Esophagus (tissue), 2 donors: ENCODE data around the gene PKIG. TPM values are rescaled to one million over a fixed set of nuclear protein-coding genes. Genes with fewer than 3 reads are reported as not detected.

ENCODE experiments used
- H3K27ac ChIP-seq, 2 donors: one replicate each; pipeline ENCODE4 v1.5.1; 2013; ENCODE audit warnings: low read depth in 2 of 2, mild to moderate bottlenecking in 2 of 2, inconsistent platforms in 1 of 2, low read length in 1 of 2, moderate library complexity in 1 of 2
- H3K27me3 ChIP-seq, 2 donors: one replicate each; pipeline ENCODE4 v1.6.1; 2013; ENCODE audit warnings: low read length in 2 of 2, control low read depth in 1 of 2, mild to moderate bottlenecking in 1 of 2; ENCODE audit not compliant: insufficient read depth in 2 of 2, control insufficient read depth in 1 of 2
- H3K36me3 ChIP-seq, 2 donors: one replicate each; pipeline ENCODE4 v1.6.1; 2013; ENCODE audit warnings: low read length in 1 of 2; ENCODE audit not compliant: control insufficient read depth in 2 of 2, insufficient read depth in 2 of 2
- H3K4me1 ChIP-seq, 2 donors: one replicate each; pipeline ENCODE4 v1.6.1; 2013; ENCODE audit warnings: low read length in 1 of 2; ENCODE audit not compliant: control insufficient read depth in 2 of 2, insufficient read depth in 2 of 2
- H3K4me3 ChIP-seq, 2 donors: one replicate each; pipeline ENCODE4 v1.5.1; 2013; ENCODE audit warnings: low read length in 2 of 2, mild to moderate bottlenecking in 2 of 2, low read depth in 1 of 2, moderate library complexity in 1 of 2
- H3K9me3 ChIP-seq, 2 donors: one replicate each; pipeline ENCODE4 v1.6.1; 2013; ENCODE audit warnings: mild to moderate bottlenecking in 2 of 2, low read depth in 1 of 2, low read length in 1 of 2, moderate library complexity in 1 of 2; ENCODE audit not compliant: control insufficient read depth in 2 of 2, insufficient read depth in 1 of 2
- WGBS, 2 donors: extraction: QIAGEN DNeasy Blood & Tissue Kit; methylation state at CpG; one replicate each; pipeline ENCODE4 v1.1.7; 2013; 5-methylcytosine and 5-hydroxymethylcytosine counted together
- polyA plus RNA-seq, 2 donors: library from polyadenylated mRNA; stranded (reverse); fragments of 200-250 nt; gene quantifications; one replicate each; pipeline ENCODE4 v1.2.3, GENCODE V29; 2013
- donor health status: healthy with polysubstance abuse.
- donor health status: Bipolar disorder and iron deficiency.

The PKIG gene
- 10 to 100 TPM; 13.7 to 33.3 TPM for polyA plus RNA-seq

- Histone ChIP-seq H3K9me3 (no peaks in the 10 kb centered on the region), H3K4me1 (peaks cover 0 to 1% of the 10 kb centered on the region in 2 donors), H3K36me3 (no peaks in the 10 kb centered on the region), H3K27ac (peak within 1 kb of the TSS; percentile 63 to 73), H3K4me3 (peak within 1 kb of the TSS; percentile 19 to 38), H3K27me3 (no peaks in the 10 kb centered on the region)
- 45 to 57% methylated on average over 6 of the region's 6 CpGs for WGBS, 2 donors
Observed at GRCh38 chr20:44582311-44583025, at the start of gene PKIG. TSS of gene PKIG (plus strand) at chr20:44582579. CDS start at chr20:44614557, 31,978 bp downstream.

GRCh38 chr20:44532981-44533331 lies 49.4 kb upstream of the PKIG start:
- H3K4me1 ChIP-seq, result peaks cover 0 to 2% of the 10 kb centered on the region in 2 donors
- H3K4me3 ChIP-seq, result no peak overlapping the region
- H3K27me3 ChIP-seq, result no peaks in the 10 kb centered on the region
- no peaks in the 10 kb centered on the region for H3K9me3 ChIP-seq
- H3K27ac ChIP-seq, result peak overlapping the region; percentile 6 to 64
- WGBS, 2 donors, result 64 to 75% methylated on average over 2 of the region's 2 CpGs
- H3K36me3 ChIP-seq, result no peaks in the 10 kb centered on the region

DNA sequence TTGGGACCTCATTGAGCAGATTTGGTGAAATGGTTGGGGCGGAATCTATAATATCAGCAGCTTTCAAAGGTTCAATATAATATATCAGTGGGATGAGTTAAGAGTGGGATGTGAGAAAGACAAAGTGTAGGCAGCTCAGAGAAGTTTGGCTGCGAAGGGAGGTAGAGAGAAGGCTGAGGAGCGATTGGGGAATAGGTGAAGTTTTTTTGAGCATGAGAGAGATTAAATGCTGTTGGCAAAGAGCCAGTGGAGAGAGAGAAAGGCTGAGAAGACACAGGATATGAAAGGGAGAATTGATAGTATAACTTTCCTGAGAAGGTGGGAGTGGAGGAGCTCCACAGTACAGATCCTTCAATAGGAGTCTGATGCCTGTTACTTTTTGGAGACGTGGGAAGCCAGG lies 48.5 kb upstream of the PKIG start:
- H3K27me3 ChIP-seq, result no peaks in the 10 kb centered on the region
- no peaks in the 10 kb centered on the region for H3K36me3 ChIP-seq
- peaks cover 0 to 2% of the 10 kb centered on the region in 2 donors for H3K4me1 ChIP-seq
- H3K4me3 ChIP-seq, result no peak overlapping the region
- no peaks in the 10 kb centered on the region for H3K9me3 ChIP-seq
- H3K27ac ChIP-seq, result no peak overlapping the region
- 74 to 78% methylated on average over 4 of the region's 4 CpGs for WGBS, 2 donors

GRCh38 chr20:44536175-44536574 lies 46.2 kb upstream of the PKIG start:
- Histone ChIP-seq H3K36me3 (no peaks in the 10 kb centered on the region), H3K27me3 (no peaks in the 10 kb centered on the region), H3K9me3 (no peaks in the 10 kb centered on the region), H3K27ac (no peak overlapping the region), H3K4me3 (no peak overlapping the region), H3K4me1 (peaks cover 0 to 2% of the 10 kb centered on the region in 2 donors)
- 84% methylated on average over 3 of the region's 3 CpGs for WGBS, 2 donors

GRCh38 chr20:44537993-44538392 lies 44.4 kb upstream of the PKIG start:
- Histone ChIP-seq H3K36me3 (no peaks in the 10 kb centered on the region), H3K4me1 (no peaks in the 10 kb centered on the region), H3K9me3 (no peaks in the 10 kb centered on the region), H3K4me3 (no peak overlapping the region), H3K27me3 (no peaks in the 10 kb centered on the region), H3K27ac (no peak overlapping the region)
- 70 to 79% methylated on average over 1 of the region's 1 CpG for WGBS, 2 donors

- Histone ChIP-seq H3K27ac (no peak overlapping the region), H3K27me3 (no peaks in the 10 kb centered on the region)
Observed at GRCh38 chr20:44540834-44541233, 41.5 kb upstream of the PKIG start.

GRCh38 chr20:44541992-44542391 lies 40.4 kb upstream of the PKIG start:
- WGBS, 2 donors, result 49 to 50% methylated on average over 4 of the region's 4 CpGs

More at GRCh38 chr20:44540834-44541233, 41.5 kb upstream of the PKIG start:
- H3K9me3 ChIP-seq, result no peaks in the 10 kb centered on the region
- H3K4me3 ChIP-seq, result no peak overlapping the region
- 61 to 72% methylated on average over 6 of the region's 6 CpGs for WGBS, 2 donors
- H3K36me3 ChIP-seq, result no peaks in the 10 kb centered on the region
- H3K4me1 ChIP-seq, result no peaks in the 10 kb centered on the region

GRCh38 chr20:44542890-44543289 lies 39.5 kb upstream of the PKIG start:
- Histone ChIP-seq H3K27ac (no peak overlapping the region), H3K4me1 (no peaks in the 10 kb centered on the region), H3K9me3 (no peaks in the 10 kb centered on the region), H3K36me3 (no peaks in the 10 kb centered on the region), H3K4me3 (no peak overlapping the region), H3K27me3 (no peaks in the 10 kb centered on the region)
- 60 to 61% methylated on average over 1 of the region's 1 CpG for WGBS, 2 donors

More at GRCh38 chr20:44541992-44542391, 40.4 kb upstream of the PKIG start:
- Histone ChIP-seq H3K4me3 (no peak overlapping the region), H3K9me3 (no peaks in the 10 kb centered on the region), H3K4me1 (no peaks in the 10 kb centered on the region), H3K27ac (no peak overlapping the region), H3K27me3 (no peaks in the 10 kb centered on the region), H3K36me3 (no peaks in the 10 kb centered on the region)

- H3K36me3 ChIP-seq, result no peaks in the 10 kb centered on the region
- no peak overlapping the region for H3K4me3 ChIP-seq
- H3K27me3 ChIP-seq, result no peaks in the 10 kb centered on the region
- 58 to 59% methylated on average over 3 of the region's 3 CpGs for WGBS, 2 donors
- H3K4me1 ChIP-seq, result no peaks in the 10 kb centered on the region
- no peaks in the 10 kb centered on the region for H3K9me3 ChIP-seq
- peak overlapping the region; percentile 3 to 44 for H3K27ac ChIP-seq
Observed at GRCh38 chr20:44543358-44543757, 39.0 kb upstream of the PKIG start.

DNA sequence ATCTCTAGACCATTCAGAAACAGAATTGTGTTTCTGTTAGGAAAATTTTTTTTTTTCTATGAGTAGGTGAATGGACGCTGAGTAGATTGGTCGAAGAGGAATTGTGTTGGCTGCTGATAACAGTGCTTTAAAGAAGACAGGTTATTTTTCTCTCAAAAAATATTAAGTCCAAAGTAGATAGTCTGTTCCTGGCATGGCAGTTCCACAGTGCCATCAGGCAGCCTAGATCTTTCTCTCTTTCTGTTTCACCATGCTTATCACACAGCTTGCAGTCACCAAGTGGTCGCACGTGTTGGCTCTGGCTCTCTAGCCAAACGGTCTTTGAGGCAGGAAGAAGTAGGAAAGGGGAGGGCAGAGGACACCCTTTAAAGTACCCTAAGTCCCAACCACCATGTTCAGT lies 38.1 kb upstream of the PKIG start:
- Histone ChIP-seq H3K4me1 (no peaks in the 10 kb centered on the region), H3K27me3 (no peaks in the 10 kb centered on the region), H3K4me3 (no peak overlapping the region), H3K27ac (no peak overlapping the region), H3K36me3 (no peaks in the 10 kb centered on the region), H3K9me3 (no peaks in the 10 kb centered on the region)
- 74 to 78% methylated on average over 5 of the region's 5 CpGs for WGBS, 2 donors
